ENCODE measurements around the gene STK32A. TPM values are rescaled to one million over a fixed set of nuclear protein-coding genes. Genes with fewer than 3 reads are reported as not detected.

The STK32A gene
- total RNA-seq, 1 experiment from 2014 or later = 1.3 TPM

DNA sequence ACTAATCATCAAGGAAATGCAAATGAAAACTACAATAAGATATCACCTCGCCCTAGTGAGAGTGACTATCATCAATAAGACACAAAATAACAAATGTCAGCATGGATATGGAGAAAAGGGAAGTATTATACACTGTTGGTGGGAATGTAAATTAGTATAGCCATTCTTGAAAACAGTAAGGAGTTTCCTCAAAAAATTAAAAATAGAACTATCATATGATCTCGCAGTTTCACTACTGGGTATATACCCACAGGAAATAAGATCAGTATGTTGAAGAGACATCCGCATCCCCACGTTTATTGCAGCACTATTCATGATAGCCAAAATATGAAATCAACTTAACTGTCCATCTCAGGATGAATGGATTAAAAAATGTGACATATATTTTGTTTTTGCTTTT lies 31.6 kb upstream of the STK32A start:
- no peak overlapping the region for H3K4me3 Mint-ChIP-seq
- Histone ChIP-seq H3K79me2 (ENCODE audit: insufficient read depth, low read length) (no peaks in the 10 kb centered on the region), H4K5ac (ENCODE audit: insufficient read length, low read depth, low read length) (no peak overlapping the region), H2BK12ac (ENCODE audit: insufficient read length, low read depth, low read length) (no peak overlapping the region), H3K23ac (ENCODE audit: insufficient read length, low read depth, low read length) (no peak overlapping the region), H3K79me1 (ENCODE audit: insufficient read depth, low read depth, low read length, poor library complexity, severe bottlenecking) (no peaks in the 10 kb centered on the region), H4K91ac (ENCODE audit: insufficient read length, low read depth, low read length) (no peak overlapping the region), H3T11ph (ENCODE audit: low read length) (no peak overlapping the region), H3K9me3 (ENCODE audit: control insufficient read depth, low read depth, low read length) (no peaks in the 10 kb centered on the region), H2BK20ac (ENCODE audit: low read depth, low read length, poor library complexity, severe bottlenecking) (no peak overlapping the region), H2BK15ac (ENCODE audit: low read depth, low read length) (no peak overlapping the region), H3K4me2 (ENCODE audit: insufficient read depth, insufficient read length, low read length) (no peak overlapping the region), H3K18ac (ENCODE audit: insufficient read length, low read depth, low read length) (no peak overlapping the region), H3K4me1 (ENCODE audit: insufficient read depth, low read length) (no peaks in the 10 kb centered on the region), H3K27me3 (ENCODE audit: insufficient read depth, low read length) (no peaks in the 10 kb centered on the region), H3K9ac (ENCODE audit: extremely low read depth, insufficient read length, low read length) (no peak overlapping the region), H2BK120ac (ENCODE audit: low read depth, low read length, poor library complexity, severe bottlenecking) (no peak overlapping the region), H2AK5ac (ENCODE audit: insufficient read length, low read length) (no peak overlapping the region), H3K27ac (ENCODE audit: insufficient read length, low read depth, low read length) (no peak overlapping the region), H3K4ac (ENCODE audit: low read depth, low read length) (no peak overlapping the region), H3K23me2 (ENCODE audit: insufficient read length, low read depth, low read length, poor library complexity, severe bottlenecking) (no peaks in the 10 kb centered on the region), H4K8ac (replicated peaks; ENCODE audit: insufficient read length, low read depth, low read length) (no peak overlapping the region), H3K56ac (ENCODE audit: insufficient read length, low read depth, low read length) (no peak overlapping the region), H4K20me1 (ENCODE audit: control insufficient read depth, insufficient read depth, insufficient read length) (no peaks in the 10 kb centered on the region), H3K14ac (ENCODE audit: insufficient read depth, low read length) (no peak overlapping the region), H2BK5ac (ENCODE audit: insufficient read length, low read length) (no peak overlapping the region), H2AFZ (ENCODE audit: low read length) (no peak overlapping the region)
- no peaks in the 10 kb centered on the region for H3K4me1 Mint-ChIP-seq
- TF ChIP-seq, protein P1, sequence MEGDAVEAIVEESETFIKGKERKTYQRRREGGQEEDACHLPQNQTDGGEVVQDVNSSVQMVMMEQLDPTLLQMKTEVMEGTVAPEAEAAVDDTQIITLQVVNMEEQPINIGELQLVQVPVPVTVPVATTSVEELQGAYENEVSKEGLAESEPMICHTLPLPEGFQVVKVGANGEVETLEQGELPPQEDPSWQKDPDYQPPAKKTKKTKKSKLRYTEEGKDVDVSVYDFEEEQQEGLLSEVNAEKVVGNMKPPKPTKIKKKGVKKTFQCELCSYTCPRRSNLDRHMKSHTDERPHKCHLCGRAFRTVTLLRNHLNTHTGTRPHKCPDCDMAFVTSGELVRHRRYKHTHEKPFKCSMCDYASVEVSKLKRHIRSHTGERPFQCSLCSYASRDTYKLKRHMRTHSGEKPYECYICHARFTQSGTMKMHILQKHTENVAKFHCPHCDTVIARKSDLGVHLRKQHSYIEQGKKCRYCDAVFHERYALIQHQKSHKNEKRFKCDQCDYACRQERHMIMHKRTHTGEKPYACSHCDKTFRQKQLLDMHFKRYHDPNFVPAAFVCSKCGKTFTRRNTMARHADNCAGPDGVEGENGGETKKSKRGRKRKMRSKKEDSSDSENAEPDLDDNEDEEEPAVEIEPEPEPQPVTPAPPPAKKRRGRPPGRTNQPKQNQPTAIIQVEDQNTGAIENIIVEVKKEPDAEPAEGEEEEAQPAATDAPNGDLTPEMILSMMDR (conservative IDR thresholded peaks at IDR 0.05) = no peak
- no peaks in the 10 kb centered on the region; a peak in 3 of 7 replicates for H3K36me3 Mint-ChIP-seq (ENCODE audit: insufficient read depth in 1 of 3, low read depth in 3 of 3)
- no CpG with 5 or more reads among the region's 4 CpGs for WGBS (ENCODE audit: extremely low coverage, insufficient read length, low lambda C conversion rate)
- H3K27ac Mint-ChIP-seq = no peak overlapping the region
- peaks cover 5 to 6% of the 10 kb centered on the region in 2 experiments; a peak in 4 of 5 replicates for H3K9me3 Mint-ChIP-seq
- DNase-seq = no peak
- no peaks in the 10 kb centered on the region for H3K27me3 Mint-ChIP-seq (ENCODE audit: low read depth)

All from H9 (cell line).